Hepatocyte (in vitro differentiated cells): ENCODE results near the gene FAM124A. TPM values are rescaled to one million over a fixed set of nuclear protein-coding genes. Genes with fewer than 3 reads are reported as not detected.

ENCODE experiments used
- DNase-seq: peaks from one replicate; pipeline ENCODE4 v3.0.0-alpha.2; 2016; ENCODE audit warnings: low spot score
- H2AFZ ChIP-seq: fragments of 200-600 bp; sonication (generic); 2 replicates; pipeline ENCODE4 v1.6.0; 2016; ENCODE audit warnings: antibody characterized with exemption, mild to moderate bottlenecking
- H3K27ac ChIP-seq: fragments of 200-600 bp; sonication (generic); 2 replicates; pipeline ENCODE4 v1.5.1; 2016; ENCODE audit warnings: mild to moderate bottlenecking
- H3K27me3 ChIP-seq: fragments of 200-600 bp; sonication (generic); 2 replicates; pipeline ENCODE4 v1.6.1; 2016
- H3K36me3 ChIP-seq: fragments of 200-600 bp; sonication (generic); replicated peaks from 2 replicates; pipeline ENCODE4 v1.5.1; 2016; ENCODE audit warnings: low read depth; ENCODE audit not compliant: insufficient read depth
- H3K4me1 ChIP-seq: fragments of 200-600 bp; sonication (generic); 2 replicates; pipeline ENCODE4 v1.5.1; 2016; ENCODE audit warnings: mild to moderate bottlenecking, moderate library complexity; ENCODE audit not compliant: insufficient read depth
- H3K4me2 ChIP-seq: fragments of 200-600 bp; sonication (generic); 2 replicates; pipeline ENCODE4 v1.6.0; 2016
- H3K4me3 ChIP-seq: fragments of 200-600 bp; sonication (generic); 2 replicates; pipeline ENCODE4 v1.5.1; 2016; ENCODE audit warnings: mild to moderate bottlenecking
- H3K79me2 ChIP-seq: fragments of 200-600 bp; sonication (generic); 2 replicates; pipeline ENCODE4 v1.6.0; 2017; ENCODE audit warnings: mild to moderate bottlenecking
- H3K9me2 ChIP-seq: fragments of 200-600 bp; sonication (generic); replicated peaks from 2 replicates; pipeline ENCODE4 v1.6.0; 2017; ENCODE audit warnings: mild to moderate bottlenecking; ENCODE audit not compliant: insufficient read depth
- H3K9me3 ChIP-seq: fragments of 200-600 bp; sonication (generic); 2 replicates; pipeline ENCODE4 v1.5.1; 2016; ENCODE audit warnings: low read depth, mild to moderate bottlenecking
- H4K20me1 ChIP-seq: fragments of 200-600 bp; sonication (generic); 2 replicates; pipeline ENCODE4 v1.6.0; 2016; ENCODE audit warnings: mild to moderate bottlenecking; ENCODE audit not compliant: insufficient read depth, poor library complexity, severe bottlenecking
- EZH2 ChIP-seq: fragments of 200-600 bp; sonication (generic); IDR thresholded peaks from 2 replicates; pipeline ENCODE4 v1.6.1; 2016; ENCODE audit warnings: antibody characterized with exemption, mild to moderate bottlenecking, borderline replicate concordance
- EZH2phosphoT487 ChIP-seq: fragments of 200-600 bp; sonication (generic); IDR thresholded peaks from one replicate; pipeline ENCODE4 v1.6.1; 2018; ENCODE audit warnings: antibody characterized with exemption, mild to moderate bottlenecking, low read depth, moderate library complexity; ENCODE audit not compliant: unreplicated experiment, severe bottlenecking
- WGBS: methylation state at CpG from one replicate; pipeline ENCODE4 v1.1.6; 2016; ENCODE audit warnings: low lambda C conversion rate; ENCODE audit errors: missing lambda C conversion rate; 5-methylcytosine and 5-hydroxymethylcytosine counted together
- polyA plus RNA-seq: library from polyadenylated mRNA; unstranded; fragments of >200 nt; fragmentation: Nextera tagmentation; extraction: Ambion mirVana; gene quantifications from 2 replicates; pipeline ENCODE4 v1.2.1, GENCODE V29; 2016
- total RNA-seq: library from RNA; depleted of rRNA; stranded (reverse); fragments of >200 nt; gene quantifications from 2 replicates; pipeline ENCODE4 v1.2.3, GENCODE V29; 2014
- TF ChIP-seq, protein P1 (sequence below): fragments of 200-600 bp; sonication (generic); IDR thresholded peaks from 2 replicates; pipeline ENCODE4 v1.5.1; 2016; ENCODE audit warnings: antibody characterized with exemption, mild to moderate bottlenecking; ENCODE audit not compliant: poor library complexity

The FAM124A gene
- total and polyA plus RNA-seq, 2 experiments from 2014 or later, result 0.60 to 1.7 TPM

DNA sequence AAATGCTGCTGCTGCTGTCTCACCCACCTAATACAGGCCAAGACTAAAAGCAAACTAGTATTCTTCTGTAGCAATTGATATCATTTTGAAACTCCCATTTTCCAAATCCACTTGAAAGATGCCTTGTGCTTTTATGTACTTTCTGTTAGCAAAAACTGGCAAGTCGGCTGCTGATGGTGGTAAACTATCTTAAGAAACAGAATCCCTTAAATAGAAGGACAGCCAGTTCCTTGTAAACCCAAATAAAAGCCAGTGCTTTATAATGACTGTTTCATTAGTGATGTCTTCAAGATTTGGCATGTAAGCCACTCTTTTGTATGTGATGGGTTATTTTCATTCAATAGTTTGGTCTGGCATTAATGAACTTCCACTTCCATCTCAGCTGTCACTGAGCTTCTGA lies 5.2 kb downstream of the FAM124A start:
- Histone ChIP-seq H2AFZ (no peak overlapping the region), H3K79me2 (no peaks in the 10 kb centered on the region), H3K36me3 (no peaks in the 10 kb centered on the region), H3K4me2 (no peak overlapping the region), H3K4me3 (no peak overlapping the region), H3K4me1 (no peaks in the 10 kb centered on the region), H3K27ac (no peak overlapping the region), H3K9me2 (no peaks in the 10 kb centered on the region), H3K27me3 (peaks cover 72% of the 10 kb centered on the region), H3K9me3 (no peaks in the 10 kb centered on the region), H4K20me1 (no peaks in the 10 kb centered on the region)
- TF ChIP-seq EZH2phosphoT487, result no peak
- TF ChIP-seq, protein P1, sequence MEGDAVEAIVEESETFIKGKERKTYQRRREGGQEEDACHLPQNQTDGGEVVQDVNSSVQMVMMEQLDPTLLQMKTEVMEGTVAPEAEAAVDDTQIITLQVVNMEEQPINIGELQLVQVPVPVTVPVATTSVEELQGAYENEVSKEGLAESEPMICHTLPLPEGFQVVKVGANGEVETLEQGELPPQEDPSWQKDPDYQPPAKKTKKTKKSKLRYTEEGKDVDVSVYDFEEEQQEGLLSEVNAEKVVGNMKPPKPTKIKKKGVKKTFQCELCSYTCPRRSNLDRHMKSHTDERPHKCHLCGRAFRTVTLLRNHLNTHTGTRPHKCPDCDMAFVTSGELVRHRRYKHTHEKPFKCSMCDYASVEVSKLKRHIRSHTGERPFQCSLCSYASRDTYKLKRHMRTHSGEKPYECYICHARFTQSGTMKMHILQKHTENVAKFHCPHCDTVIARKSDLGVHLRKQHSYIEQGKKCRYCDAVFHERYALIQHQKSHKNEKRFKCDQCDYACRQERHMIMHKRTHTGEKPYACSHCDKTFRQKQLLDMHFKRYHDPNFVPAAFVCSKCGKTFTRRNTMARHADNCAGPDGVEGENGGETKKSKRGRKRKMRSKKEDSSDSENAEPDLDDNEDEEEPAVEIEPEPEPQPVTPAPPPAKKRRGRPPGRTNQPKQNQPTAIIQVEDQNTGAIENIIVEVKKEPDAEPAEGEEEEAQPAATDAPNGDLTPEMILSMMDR, result no peak
- TF ChIP-seq EZH2, result no peak
- WGBS, result 91% methylated on average over 1 of the region's 1 CpG
- DNase-seq, result no peak

DNA sequence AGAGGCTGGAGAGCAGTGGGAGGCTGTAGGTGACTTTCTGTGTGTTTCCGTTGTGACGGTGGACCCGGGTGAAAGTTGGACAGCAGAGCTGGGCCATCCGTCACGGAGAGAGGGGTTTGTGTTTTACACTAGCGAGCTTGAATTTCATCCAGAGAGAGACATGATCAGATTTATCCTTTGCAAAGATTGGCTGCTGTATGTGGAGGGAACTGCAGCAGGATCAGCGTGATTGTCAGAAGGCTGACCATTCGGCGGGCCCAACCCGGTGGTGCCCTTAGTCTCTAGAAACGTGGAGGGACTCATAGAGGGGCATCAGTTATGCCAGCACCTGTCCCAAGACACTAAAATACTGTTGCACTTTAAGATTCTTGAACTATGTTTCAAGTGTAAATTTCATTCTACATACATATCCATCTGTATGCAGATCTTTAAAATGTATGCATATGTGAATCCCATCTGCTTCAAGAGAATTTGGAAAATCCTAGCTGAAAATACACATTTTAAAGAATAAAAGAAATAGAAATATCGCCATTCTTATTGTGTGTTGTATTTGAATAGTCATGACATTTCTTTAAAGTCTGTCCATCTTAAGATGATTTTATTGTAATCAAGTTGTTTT lies 7.0 kb downstream of the FAM124A start:
- Histone ChIP-seq H3K9me2 (no peaks in the 10 kb centered on the region), H3K27me3 (peaks cover 54% of the 10 kb centered on the region), H2AFZ (no peak overlapping the region), H3K4me3 (no peak overlapping the region), H3K27ac (no peak overlapping the region), H3K79me2 (no peaks in the 10 kb centered on the region), H3K4me2 (no peak overlapping the region), H3K9me3 (no peaks in the 10 kb centered on the region), H3K4me1 (no peaks in the 10 kb centered on the region), H4K20me1 (no peaks in the 10 kb centered on the region), H3K36me3 (no peaks in the 10 kb centered on the region)
- DNase-seq, result no peak
- TF ChIP-seq EZH2phosphoT487 (no peak), EZH2 (no peak)
- TF ChIP-seq, protein P1, result no peak
- 90% methylated on average over 12 of the region's 12 CpGs for WGBS

DNA sequence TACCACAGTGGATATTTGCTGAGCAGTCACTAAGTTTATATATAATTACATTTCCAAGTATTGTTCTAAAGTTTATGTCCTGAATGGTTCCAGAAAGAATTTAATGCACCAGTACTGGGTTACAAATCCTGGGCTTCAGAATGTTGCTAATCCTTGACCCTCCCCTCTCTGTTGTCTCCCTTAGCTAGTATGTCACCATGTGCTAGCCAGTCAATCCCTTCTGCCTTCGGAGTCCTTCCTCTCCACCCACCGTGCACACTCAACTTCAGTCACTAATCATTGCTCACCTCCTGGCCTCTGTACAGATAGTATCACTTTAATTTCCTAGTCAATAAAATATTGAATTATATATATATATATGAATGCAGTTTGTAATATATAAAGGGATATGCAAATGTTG lies 7.5 kb downstream of the FAM124A start:
- Histone ChIP-seq H3K4me2 (no peak overlapping the region), H3K4me3 (no peak overlapping the region), H3K36me3 (no peaks in the 10 kb centered on the region), H3K9me2 (no peaks in the 10 kb centered on the region), H3K79me2 (no peaks in the 10 kb centered on the region), H3K27ac (no peak overlapping the region), H4K20me1 (no peaks in the 10 kb centered on the region), H3K27me3 (peaks cover 49% of the 10 kb centered on the region), H3K9me3 (no peaks in the 10 kb centered on the region), H2AFZ (no peak overlapping the region), H3K4me1 (no peaks in the 10 kb centered on the region)
- no peak for DNase-seq
- WGBS, result 28% methylated on average over 2 of the region's 2 CpGs
- no peak for TF ChIP-seq EZH2
- TF ChIP-seq, protein P1, result no peak
- TF ChIP-seq EZH2phosphoT487, result no peak
